NB4 (cell line): ENCODE data around the gene LYVE1.

Source experiments
- MYC ChIP-seq: IDR thresholded peaks from 2 replicates; pipeline ENCODE4 v1.6.1; 2011; ENCODE audit warnings: low read depth, low read length
- POLR2A ChIP-seq: IDR thresholded peaks from 2 replicates; pipeline ENCODE4 v1.6.1; 2011; ENCODE audit warnings: mild to moderate bottlenecking; ENCODE audit not compliant: insufficient read length; ENCODE audit errors: extremely low read depth
- TF ChIP-seq, protein P1 (sequence below): IDR thresholded peaks from one replicate; pipeline ENCODE4 v1.5.1; 2012; ENCODE audit warnings: low read depth, low read length
- TF ChIP-seq, protein P2 (sequence below): IDR thresholded peaks from 2 replicates; pipeline ENCODE4 v1.6.1; 2011; ENCODE audit warnings: low read depth, low read length

DNA sequence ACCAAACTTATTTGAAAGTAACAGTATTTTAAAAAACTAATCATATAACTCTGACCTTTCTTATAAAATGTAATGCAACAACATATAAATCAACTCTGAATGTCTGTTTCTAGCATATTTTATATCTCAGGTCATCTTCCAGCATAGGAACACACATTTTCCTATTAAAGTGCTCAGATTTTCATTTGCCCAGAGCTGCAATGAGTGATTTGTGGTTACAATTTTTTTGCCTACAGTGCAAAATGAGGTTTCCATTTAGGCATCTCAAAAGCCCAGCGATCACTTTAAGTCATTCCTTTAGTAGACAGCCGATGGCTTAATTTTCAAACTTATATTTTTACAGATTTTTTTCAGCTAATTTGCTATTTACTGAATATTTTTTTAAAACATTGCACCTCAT, 1.0 kb downstream of the LYVE1 start:
- TF ChIP-seq, protein P1, sequence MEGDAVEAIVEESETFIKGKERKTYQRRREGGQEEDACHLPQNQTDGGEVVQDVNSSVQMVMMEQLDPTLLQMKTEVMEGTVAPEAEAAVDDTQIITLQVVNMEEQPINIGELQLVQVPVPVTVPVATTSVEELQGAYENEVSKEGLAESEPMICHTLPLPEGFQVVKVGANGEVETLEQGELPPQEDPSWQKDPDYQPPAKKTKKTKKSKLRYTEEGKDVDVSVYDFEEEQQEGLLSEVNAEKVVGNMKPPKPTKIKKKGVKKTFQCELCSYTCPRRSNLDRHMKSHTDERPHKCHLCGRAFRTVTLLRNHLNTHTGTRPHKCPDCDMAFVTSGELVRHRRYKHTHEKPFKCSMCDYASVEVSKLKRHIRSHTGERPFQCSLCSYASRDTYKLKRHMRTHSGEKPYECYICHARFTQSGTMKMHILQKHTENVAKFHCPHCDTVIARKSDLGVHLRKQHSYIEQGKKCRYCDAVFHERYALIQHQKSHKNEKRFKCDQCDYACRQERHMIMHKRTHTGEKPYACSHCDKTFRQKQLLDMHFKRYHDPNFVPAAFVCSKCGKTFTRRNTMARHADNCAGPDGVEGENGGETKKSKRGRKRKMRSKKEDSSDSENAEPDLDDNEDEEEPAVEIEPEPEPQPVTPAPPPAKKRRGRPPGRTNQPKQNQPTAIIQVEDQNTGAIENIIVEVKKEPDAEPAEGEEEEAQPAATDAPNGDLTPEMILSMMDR, result no peak
- TF ChIP-seq, protein P2, sequence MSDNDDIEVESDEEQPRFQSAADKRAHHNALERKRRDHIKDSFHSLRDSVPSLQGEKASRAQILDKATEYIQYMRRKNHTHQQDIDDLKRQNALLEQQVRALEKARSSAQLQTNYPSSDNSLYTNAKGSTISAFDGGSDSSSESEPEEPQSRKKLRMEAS, result no peak
- TF ChIP-seq MYC, result no peak
- TF ChIP-seq POLR2A, result no peak
